CD4-positive, alpha-beta T cell (primary cell): ENCODE measurements around the gene TOX3. TPM values are rescaled to one million over a fixed set of nuclear protein-coding genes. Genes with fewer than 3 reads are reported as not detected.

ENCODE experiments used
- ATAC-seq: fragments of 200-7000 bp; cut with Tn5 transposase; one replicate; pipeline ENCODE4 v1.10.0; 2022; ENCODE audit warnings: mild to moderate bottlenecking; ENCODE audit not compliant: poor library complexity
- CTCF ChIA-PET: fragments of 350-600 bp; sonication (Branson Sonifier 250); formaldehyde crosslinking; loops from one replicate; lab custom pipeline; 2021; ENCODE audit warnings: antibody characterized with exemption, inconsistent platforms; lab: Charles Lee
- POLR2A ChIA-PET: fragments of 350-600 bp; sonication (Branson Sonifier 250); formaldehyde crosslinking; loops from one replicate; lab custom pipeline; 2021; ENCODE audit warnings: antibody characterized with exemption, inconsistent platforms; lab: Charles Lee
- DNase-seq, 14 experiments: peaks; one replicate each; pipeline ENCODE4 v3.0.0-alpha.2; 2013 to 2020; ENCODE audit warnings: mixed read lengths in 2 of 14
- H3K27ac ChIP-seq, 2 donors: one replicate each; pipeline versions ENCODE4 v1.5.1 to v1.7.0; 2013; ENCODE audit warnings: low read length in 2 of 2, low read depth in 1 of 2, mild to moderate bottlenecking in 1 of 2
- H3K27me3 ChIP-seq, 2 experiments: 1 replicate in 1 of 2; 2 replicates in 1 of 2; pipeline versions ENCODE4 v1.6.1 to v1.7.0; 2013; ENCODE audit warnings: low read length in 2 of 2, control low read depth in 1 of 2, mild to moderate bottlenecking in 1 of 2, moderate library complexity in 1 of 2; ENCODE audit not compliant: insufficient read depth in 2 of 2, control insufficient read depth in 1 of 2
- H3K36me3 ChIP-seq: one replicate; pipeline ENCODE4 v1.6.1; 2013; ENCODE audit warnings: low read length, control low read depth; ENCODE audit not compliant: insufficient read depth
- H3K4me1 ChIP-seq: one replicate; pipeline ENCODE4 v1.6.1; 2013; ENCODE audit warnings: low read length, control low read depth; ENCODE audit not compliant: insufficient read depth
- H3K4me3 ChIP-seq: one replicate; pipeline ENCODE4 v1.5.1; 2013; ENCODE audit warnings: mild to moderate bottlenecking, low read length, moderate library complexity
- H3K9me3 ChIP-seq, 2 experiments: 1 replicate in 1 of 2; 2 replicates in 1 of 2; pipeline versions ENCODE4 v1.6.1 to v1.7.0; 2013; ENCODE audit warnings: low read length in 2 of 2, mild to moderate bottlenecking in 2 of 2, control low read depth in 1 of 2, moderate library complexity in 1 of 2; ENCODE audit not compliant: control insufficient read depth in 1 of 2, insufficient read depth in 1 of 2
- H3K27ac Mint-ChIP-seq: one replicate; pipeline ENCODE4 v1.8.0; 2020; ENCODE audit warnings: mixed read lengths
- H3K27me3 Mint-ChIP-seq: one replicate; pipeline ENCODE4 v1.8.0; 2021; ENCODE audit warnings: mixed read lengths
- H3K36me3 Mint-ChIP-seq: one replicate; pipeline ENCODE4 v1.8.0; 2021; ENCODE audit warnings: low read depth, mixed read lengths
- H3K4me1 Mint-ChIP-seq: one replicate; pipeline ENCODE4 v1.8.0; 2021; ENCODE audit warnings: low read depth, mixed read lengths
- H3K4me3 Mint-ChIP-seq: one replicate; pipeline ENCODE4 v1.8.0; 2020; ENCODE audit warnings: mild to moderate bottlenecking, mixed read lengths
- H3K9me3 Mint-ChIP-seq: one replicate; pipeline ENCODE4 v1.8.0; 2020; ENCODE audit warnings: mixed read lengths
- CTCF ChIP-seq: fragments of 200-600 bp; IDR thresholded peaks from one replicate; pipeline ENCODE4 v1.8.0; 2022; ENCODE audit warnings: antibody characterized with exemption, mild to moderate bottlenecking
- intact Hi-C, 2 experiments: fragments of 100-400 bp; cut with DNase I in 1 of 2; cut with micrococcal nuclease in 1 of 2; formaldehyde crosslinking; loops; one replicate each; pipeline versions ENCODE4 v1.15.1 to v1.9.0; 2023 to 2025; cut with DNase I, micrococcal nuclease
- total RNA-seq, 174 experiments: library from RNA in 2 of 174; stranded (reverse) in 2 of 174; gene quantifications; one replicate each; pipeline ENCODE4 v1.2.3 and lab custom pipeline; 2021 to 2026

TOX3 gene
- total RNA-seq, 2 experiments from 2014 or later, result not detected

DNA sequence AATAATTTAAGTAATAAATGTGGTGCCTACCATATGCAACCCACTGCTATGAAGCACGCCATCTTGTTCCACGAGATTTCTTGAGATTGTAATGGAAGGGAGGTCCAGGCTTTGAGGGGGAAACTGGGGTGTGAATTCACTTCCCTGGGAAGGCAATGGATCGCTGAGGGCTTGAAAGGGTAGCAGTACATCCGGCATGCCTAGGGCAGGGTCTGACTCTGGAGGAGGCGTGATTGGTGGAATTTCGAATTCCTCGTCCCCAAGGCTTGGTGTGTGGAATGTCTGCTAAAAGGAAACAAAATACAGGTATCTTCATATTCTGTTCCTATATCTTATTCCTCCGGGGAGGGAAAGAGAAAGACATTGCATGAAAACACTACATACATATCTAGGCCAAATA lies 83.0 kb downstream of the TOX3 start:
- Histone ChIP-seq H3K9me3 (no peaks in the 10 kb centered on the region), H3K27ac (no peak overlapping the region), H3K36me3 (no peaks in the 10 kb centered on the region), H3K4me3 (no peak overlapping the region), H3K4me1 (no peaks in the 10 kb centered on the region), H3K27me3 (no peaks in the 10 kb centered on the region)
- H3K9me3 Mint-ChIP-seq, result no peaks in the 10 kb centered on the region
- no peak for TF ChIP-seq CTCF
- H3K36me3 Mint-ChIP-seq, result no peaks in the 10 kb centered on the region
- DNase-seq (no peak), ATAC-seq (no peak)
- CTCF ChIA-PET, result no interaction called here
- no peaks in the 10 kb centered on the region for H3K27me3 Mint-ChIP-seq
- H3K4me1 Mint-ChIP-seq, result no peaks in the 10 kb centered on the region
- POLR2A ChIA-PET, result no interaction called here
- no peak overlapping the region for H3K27ac Mint-ChIP-seq
- H3K4me3 Mint-ChIP-seq, result no peak overlapping the region
- intact Hi-C loops, result no loop called here

DNA sequence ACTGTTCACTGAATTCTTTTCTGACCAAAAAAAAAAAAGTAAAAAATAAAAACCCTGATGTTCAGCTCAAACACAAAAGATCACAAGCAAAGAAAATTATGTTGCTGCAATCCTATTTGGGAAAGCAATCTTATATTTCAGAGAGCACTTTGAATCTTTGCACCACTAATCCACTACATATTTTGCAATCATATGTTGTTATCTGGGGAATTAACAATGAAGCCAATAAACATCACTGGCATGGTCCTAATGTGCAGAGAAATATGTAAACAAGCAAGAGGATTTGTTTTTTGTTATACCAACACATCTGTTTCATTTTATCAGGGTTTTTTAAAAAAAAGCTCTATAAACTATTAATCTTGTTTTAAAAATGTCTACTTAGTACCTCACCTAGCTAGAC lies 84.1 kb downstream of the TOX3 start:
- CTCF ChIA-PET, result no interaction called here
- no peaks in the 10 kb centered on the region for H3K9me3 Mint-ChIP-seq
- TF ChIP-seq CTCF, result no peak
- H3K4me1 Mint-ChIP-seq, result no peaks in the 10 kb centered on the region
- Histone ChIP-seq H3K27ac (no peak overlapping the region), H3K4me1 (no peaks in the 10 kb centered on the region), H3K4me3 (no peak overlapping the region), H3K27me3 (no peaks in the 10 kb centered on the region), H3K9me3 (no peaks in the 10 kb centered on the region), H3K36me3 (no peaks in the 10 kb centered on the region)
- DNase-seq, result no peak
- H3K27ac Mint-ChIP-seq, result no peak overlapping the region
- H3K27me3 Mint-ChIP-seq, result no peaks in the 10 kb centered on the region
- no peak for ATAC-seq
- no peak overlapping the region for H3K4me3 Mint-ChIP-seq
- intact Hi-C loops, result no loop called here
- no peaks in the 10 kb centered on the region for H3K36me3 Mint-ChIP-seq
- POLR2A ChIA-PET, result no interaction called here

DNA sequence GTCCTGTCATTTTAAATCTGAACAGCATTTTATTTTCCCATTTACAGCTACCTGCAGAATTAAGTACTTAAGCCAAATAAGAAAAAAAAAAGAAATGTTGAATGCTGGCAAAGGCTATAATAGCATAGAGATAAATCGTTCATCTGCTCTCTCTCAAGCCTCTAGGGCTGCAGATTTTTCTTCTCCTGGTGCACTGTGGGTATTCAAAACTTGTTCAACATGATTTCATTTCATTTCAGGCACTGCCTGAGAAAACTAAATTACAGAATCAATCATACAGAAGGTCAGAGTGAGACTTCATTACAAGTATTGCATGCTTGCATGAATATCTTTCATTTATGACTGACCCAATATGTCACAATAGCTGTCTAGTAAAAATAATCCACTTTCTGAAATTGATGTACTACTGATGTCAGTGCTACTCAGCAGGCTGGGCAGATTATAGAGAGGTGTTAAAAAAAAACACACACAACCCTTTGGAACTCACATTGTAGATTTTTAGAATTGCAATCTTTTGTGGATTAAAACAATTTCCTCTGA lies 86.2 kb downstream of the TOX3 start:
- no peaks in the 10 kb centered on the region for H3K4me1 Mint-ChIP-seq
- ChIA-PET CTCF (no interaction called here), POLR2A (no interaction called here)

More for the DNA sequence above, 86.2 kb downstream of the TOX3 start:
- no peak overlapping the region for H3K27ac Mint-ChIP-seq
- no peaks in the 10 kb centered on the region for H3K4me1 ChIP-seq
- no peak overlapping the region for H3K4me3 Mint-ChIP-seq
- no peak for ATAC-seq
- H3K36me3 Mint-ChIP-seq, result no peaks in the 10 kb centered on the region
- TF ChIP-seq CTCF, result no peak
- intact Hi-C loops, result no loop called here
- H3K36me3 ChIP-seq, result no peaks in the 10 kb centered on the region
- no peak overlapping the region for H3K27ac ChIP-seq
- no peak for DNase-seq
- H3K4me3 ChIP-seq, result no peak overlapping the region
- no peaks in the 10 kb centered on the region for H3K27me3 Mint-ChIP-seq
- H3K9me3 Mint-ChIP-seq, result no peaks in the 10 kb centered on the region
- no peaks in the 10 kb centered on the region for H3K9me3 ChIP-seq
- no peaks in the 10 kb centered on the region for H3K27me3 ChIP-seq
